ENCODE results near the gene ERN1. TPM values are rescaled to one million over a fixed set of nuclear protein-coding genes. Genes with fewer than 3 reads are reported as not detected.
A peak's percentile ranks its signal among the peaks of the same experiment; 100 is the strongest.

The ERN1 gene
- total RNA-seq, 1 donor from 2014 or later = 30.9 TPM

DNA sequence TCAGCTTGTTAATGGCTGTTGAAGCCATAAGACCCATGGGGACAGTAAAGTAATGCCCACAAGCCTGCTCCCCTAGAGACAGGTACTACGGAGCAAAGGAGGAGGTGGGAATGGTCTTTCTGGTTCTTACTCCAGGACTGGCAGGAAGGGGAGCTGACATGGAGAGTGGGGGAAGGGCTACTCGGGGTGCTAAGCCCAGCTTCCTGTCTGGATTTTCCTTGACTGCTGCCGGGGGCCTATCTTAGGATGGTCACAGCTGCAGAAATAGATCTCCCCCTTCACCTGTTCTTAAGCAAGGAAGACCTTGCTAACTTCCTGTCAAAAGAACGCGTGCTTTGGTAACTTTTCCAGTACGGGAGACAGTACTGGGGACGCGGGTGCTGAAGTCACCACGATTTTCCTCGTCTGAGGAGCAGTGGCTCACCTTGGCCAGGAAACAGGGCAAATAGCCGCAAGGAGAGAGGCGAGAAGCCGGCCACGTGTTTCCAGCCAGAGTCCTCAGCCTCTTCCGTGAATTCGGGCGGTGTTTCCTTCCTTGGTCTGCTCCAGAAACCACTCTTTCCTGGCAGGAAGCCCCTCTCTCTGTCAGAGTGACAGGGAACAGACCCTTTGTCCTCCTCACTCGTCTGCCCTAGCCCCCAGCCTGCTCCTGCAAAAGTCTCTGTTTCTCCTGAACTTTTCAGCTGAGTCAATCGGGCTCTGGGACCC, 132.4 kb downstream of the ERN1 start:
- ATAC-seq = peak; percentile 15
- no peak for DNase-seq (ENCODE audit: low spot score)

DNA sequence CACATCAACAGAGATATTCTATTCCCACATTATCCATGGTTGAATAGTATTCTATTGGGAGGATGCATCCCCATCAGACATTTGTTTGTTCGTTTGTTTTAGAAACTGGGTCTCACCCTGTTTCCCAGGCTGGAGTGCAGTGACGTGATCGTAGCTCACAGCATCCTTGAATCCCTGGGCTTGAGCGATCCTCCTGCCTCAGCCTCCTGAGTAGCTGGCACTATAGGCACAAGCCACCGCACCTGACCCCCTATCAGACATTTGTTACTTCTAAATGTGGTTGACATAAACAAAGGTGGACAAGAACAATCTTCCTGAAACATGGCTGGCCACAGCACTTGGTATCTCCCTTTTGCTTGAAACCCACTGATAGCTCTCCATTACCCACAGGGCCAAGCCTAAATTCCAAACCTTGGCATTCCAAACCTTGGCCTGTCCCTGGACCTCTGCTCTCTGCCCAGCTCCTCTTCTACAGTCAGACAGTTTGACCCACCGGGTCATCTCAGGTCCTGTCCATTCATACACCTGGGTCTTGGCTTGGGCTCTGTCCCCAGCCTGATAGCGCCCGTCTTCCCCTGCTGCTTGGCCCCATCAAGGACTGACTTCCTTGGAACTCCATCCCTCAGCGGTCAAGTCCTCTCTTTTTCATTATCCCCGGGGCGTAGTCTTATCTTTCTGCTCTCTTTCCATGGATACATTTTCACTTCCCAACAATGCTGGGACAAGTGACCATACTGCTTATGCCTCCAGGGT, 133.3 kb downstream of the ERN1 start:
- DNase-seq (ENCODE audit: low spot score) (no peak), ATAC-seq (no peak)

DNA sequence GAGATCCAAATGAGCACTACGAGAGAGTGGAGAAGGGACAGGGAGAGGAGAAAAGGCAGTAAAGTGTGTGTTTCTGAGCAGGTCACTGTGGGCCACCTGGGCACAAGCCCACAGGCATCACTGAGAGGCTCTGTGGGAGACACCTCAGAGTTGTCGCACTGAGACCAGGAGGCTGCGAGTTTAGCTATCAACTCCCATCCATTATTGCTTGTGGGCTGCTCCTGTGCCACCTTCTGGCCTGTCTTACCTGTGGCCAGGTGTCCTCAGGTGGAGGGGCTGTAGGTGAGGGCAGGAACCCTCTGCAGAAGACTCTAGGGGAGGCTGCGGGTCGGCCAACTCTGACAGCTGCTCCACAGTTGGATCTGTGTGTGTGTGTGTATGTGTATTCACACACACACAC, 134.3 kb downstream of the ERN1 start:
- DNase-seq (ENCODE audit: low spot score) = no peak
- no peak for ATAC-seq

DNA sequence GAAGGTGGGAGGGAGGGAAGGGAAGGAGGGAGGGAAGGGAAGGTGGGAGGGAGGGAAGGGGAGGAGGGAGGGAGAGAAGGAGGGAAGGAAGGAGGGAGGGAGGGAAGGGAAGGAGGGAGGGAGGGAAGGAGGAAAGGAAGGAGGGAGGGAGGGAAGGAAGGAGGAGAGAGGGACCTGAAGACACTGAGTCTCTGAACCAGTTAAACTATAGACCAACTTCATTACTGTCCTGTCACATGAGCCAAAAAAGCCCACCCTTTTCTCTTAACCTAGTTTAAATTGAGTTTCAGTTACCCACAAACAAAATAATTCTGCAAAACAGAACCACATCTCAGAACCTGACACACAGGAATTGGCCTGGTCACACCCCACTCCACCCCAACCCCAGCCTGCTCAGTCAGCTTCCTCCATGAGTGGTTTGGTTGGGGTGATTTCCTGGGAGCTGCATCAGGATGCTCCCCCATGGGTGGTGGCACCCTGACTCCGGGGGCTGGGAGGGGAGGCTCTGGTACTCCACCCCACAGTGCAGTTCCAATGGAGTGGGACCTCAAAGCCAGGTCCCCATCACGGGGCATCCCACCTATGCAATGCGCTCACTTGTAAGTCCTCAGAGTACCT, 136.5 kb downstream of the ERN1 start:
- no peak for DNase-seq (ENCODE audit: low spot score)
- no peak for ATAC-seq

DNA sequence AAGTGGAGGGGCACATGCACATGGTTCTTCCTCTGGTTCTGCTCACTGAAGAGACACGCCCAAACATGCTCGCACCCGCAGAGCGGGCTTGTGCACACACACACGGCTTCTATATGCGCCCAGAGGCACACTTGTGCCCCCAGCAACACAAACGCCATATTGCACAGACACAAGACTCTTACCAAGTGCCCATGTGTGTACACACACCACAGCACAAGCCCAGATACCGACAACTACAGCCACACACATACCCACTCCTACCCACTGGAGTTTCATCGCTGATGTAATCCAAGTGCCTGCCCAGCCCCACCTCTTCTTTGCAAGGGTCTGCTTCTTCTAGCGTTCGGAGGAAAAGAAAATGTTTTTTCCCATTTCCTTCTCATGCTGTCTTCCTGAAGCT, 138.3 kb downstream of the ERN1 start:
- ATAC-seq (no peak), DNase-seq (ENCODE audit: low spot score) (no peak)

DNA sequence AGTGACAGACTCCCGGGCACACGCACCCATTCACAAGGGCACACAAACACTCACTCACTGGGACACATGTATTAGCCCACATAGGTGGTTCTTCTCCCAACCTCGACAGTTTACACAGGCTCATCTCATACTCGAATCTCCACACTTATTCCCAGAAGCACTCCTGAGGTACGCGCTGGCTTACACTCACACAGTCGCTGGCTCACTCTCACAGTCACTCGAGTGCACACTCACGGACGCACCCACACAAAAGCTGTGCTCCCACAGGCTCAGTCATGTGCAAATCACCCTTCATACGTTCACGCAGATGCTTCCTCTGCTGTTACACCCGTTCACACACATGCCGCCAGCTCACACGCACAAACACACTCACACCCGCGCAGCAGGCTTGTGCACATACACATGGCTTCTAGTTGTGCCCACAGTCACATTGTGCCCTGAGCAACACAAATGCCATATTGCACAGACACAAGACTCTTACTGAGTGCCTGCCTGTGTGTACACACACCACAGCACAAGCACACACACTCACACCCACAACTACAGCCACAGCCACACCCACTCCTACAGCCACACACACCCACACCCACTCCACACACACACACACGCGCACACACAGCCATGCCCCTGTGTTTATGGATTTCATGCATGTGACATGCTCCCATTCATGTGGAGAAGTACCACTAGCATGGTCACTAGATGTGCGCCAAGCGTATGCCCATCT, 140.2 kb downstream of the ERN1 start:
- no peak for DNase-seq (ENCODE audit: low spot score)
- no peak for ATAC-seq

Other genes with a start within 250 kb of the ERN1 start
- gene GH2, start 248.2 kb downstream of the ERN1 start, total RNA-seq = not detected
- gene CSH1, start 233.6 kb downstream of the ERN1 start, total RNA-seq = not detected
- gene CSHL1, start 218.9 kb downstream of the ERN1 start, total RNA-seq = not detected
- gene GH1, start 211.3 kb downstream of the ERN1 start, total RNA-seq = not detected
- 0.81 TPM for gene CD79B, start 197.8 kb downstream of the ERN1 start, total RNA-seq
- 0.10 TPM for gene SCN4A, start 157.2 kb downstream of the ERN1 start, total RNA-seq
- gene PRR29, start 131.8 kb downstream of the ERN1 start, total RNA-seq = 0.18 TPM
- 5.3 TPM for gene ICAM2, start 109.5 kb downstream of the ERN1 start, total RNA-seq
- gene TEX2, start 133.1 kb upstream of the ERN1 start, total RNA-seq = 35.1 TPM

Measured in left lobe of liver (tissue), 2 donors.